Superior temporal gyrus (tissue), 1 donor: ENCODE measurements around the gene DNLZ.

Source experiments
- DNase-seq: peaks from one replicate; pipeline ENCODE4 v3.0.0-alpha.2; 2016; ENCODE audit errors: extremely low spot score

The DNLZ gene

DNA sequence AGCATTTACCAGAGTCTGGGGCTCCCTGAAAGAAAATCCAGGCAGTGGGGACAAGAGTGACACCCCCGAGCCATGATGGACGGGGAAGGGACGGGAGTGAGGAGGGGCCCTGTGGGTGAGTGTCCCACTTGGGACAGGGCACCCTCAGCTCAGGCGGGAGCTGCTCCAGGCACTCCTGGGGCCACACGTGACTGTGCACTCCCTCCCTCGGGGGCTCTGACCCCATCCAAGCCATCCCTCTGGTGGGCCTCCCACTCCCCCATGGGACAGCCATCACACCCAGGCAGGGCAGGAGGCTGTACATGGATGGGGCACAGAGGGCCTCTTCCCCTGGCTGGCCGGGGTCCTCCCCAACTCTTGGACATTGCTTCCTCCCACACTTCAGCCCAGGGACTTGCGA, 12.9 kb upstream of the DNLZ start:
- DNase-seq = no peak

GRCh38 chr9:136375096-136375495, 11.6 kb upstream of the DNLZ start:
- DNase-seq = no peak

DNA sequence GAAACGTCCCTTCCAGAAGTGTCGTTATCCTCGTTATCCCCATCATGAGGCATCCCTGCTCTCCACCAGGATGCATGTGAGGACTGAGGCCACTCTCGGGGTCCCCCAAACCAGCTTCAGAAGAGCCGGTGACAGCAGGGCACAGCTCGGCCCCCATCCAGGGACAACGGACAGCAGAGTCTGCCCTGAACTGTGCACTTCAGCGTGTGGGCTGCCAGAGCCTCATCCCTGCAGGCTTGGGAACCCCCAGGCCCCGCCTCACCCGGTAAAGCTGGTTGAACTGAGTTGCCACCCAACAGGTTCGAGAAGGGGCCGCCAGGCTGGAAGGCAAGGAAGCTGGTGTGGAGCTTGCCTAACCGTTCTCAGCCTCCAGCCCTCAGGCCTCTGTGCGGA, 10.6 kb upstream of the DNLZ start:
- DNase-seq = no peak

DNA sequence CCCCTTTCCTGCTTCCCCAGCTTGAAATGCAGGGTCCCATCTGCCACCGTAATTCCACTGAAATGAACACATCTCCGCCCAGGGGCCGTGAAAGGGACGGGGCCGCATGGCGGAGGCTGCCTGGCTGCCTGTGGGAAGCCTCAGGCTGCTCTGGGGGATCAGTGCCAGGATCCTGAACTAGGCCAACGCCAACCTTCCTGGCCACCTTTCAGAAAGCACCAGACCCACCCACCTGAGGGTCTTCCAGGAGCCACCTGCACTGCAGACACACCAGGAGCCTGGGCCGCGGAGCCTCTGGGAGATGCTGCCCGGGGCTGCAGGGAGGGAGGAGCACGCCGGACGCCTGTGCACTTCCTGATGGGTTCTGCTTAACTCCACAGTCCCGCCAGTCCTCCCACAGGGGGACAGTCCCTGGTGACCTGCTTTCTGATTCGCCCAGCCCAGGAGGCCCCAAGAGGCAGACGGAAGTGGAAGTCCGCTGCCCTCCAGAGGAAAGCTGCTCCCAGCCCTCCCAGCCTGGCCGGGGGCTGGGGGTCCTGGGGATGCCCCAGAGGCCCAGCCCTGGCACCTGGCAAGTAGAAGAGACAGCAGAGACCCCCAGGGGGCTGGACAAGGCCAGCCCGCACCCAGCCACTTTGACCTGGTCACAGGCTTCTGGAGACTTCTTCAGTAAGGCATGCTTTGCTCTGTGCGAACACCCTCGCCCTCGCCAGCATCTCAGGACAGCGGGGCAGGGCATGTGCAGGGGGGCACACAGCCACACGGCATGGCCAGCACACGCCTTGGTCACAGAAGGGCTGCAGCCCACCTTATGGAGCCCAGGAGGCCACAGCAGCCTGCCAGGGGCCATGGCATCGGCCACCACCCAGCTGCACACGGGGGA, 10.0 kb upstream of the DNLZ start, which contains the start of gene CARD9:
TSS of gene CARD9 (minus strand) at position 370 of the 883 bp plus-strand sequence. CDS start 1,591 bp downstream, outside the sequence.
- no peak for DNase-seq

DNA sequence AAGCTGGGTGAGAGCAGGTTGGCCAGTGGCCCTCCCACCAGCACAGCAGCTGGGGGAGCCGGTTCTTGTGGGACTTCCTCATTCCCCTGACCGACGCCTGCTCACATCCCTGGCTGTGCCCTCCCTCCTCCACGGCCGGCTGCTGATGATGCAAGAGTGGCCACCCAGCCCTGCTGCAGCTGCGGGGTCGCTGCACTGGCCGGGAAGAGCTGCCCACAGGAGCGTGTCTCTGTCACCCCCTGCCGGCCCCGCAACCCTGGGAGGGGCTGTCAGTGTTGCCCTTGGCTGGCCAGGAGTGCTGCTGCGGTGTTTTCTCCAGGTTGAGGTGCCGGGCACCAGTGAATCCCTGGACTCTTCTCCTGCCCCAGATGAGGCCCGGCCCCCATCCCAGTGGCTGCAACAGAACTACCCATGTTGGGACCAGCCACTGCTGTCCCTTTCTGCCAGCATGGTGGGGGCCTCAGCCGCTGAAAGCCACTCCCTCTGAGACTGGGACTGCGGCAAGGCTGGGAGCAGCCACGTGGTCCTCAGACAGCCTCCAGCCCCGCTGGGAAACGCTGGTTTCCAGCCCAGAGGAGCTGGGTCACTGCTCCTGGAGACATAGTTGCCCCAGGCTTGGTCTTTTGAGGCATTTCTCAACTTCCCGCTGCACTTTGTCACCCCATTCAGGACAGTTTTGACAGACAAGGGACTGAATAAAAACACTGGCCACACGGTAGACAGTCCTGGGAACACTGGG, 9.2 kb upstream of the DNLZ start:
- no peak for DNase-seq

DNA sequence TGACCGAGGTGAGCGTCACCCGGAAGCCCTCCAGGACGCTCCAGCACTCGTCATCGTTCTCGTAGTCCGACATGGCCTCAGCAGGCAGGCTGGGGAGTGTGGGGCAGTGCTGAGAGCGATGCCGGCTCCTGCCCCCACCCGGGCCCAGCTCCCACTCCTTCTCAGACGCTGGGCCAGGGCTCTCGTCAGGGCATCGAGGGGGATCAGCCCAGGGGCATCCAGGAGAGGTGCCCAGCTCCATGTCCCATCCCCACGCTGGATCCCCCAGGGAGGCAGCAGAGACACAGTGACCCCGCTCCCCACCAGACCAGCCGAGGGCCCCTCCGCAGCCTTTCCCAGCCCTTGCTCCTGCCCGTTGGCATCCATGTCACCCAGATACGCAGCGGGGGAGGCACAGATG, 8.5 kb upstream of the DNLZ start:
- DNase-seq = no peak

- DNase-seq = no peak
These were observed 8.0 kb upstream of the DNLZ start for GRCh38 chr9:136371533-136371880.

- DNase-seq = no peak
These were observed 7.4 kb upstream of the DNLZ start for GRCh38 chr9:136370687-136371532.

GRCh38 chr9:136370037-136370436, 6.5 kb upstream of the DNLZ start:
- DNase-seq = no peak

GRCh38 chr9:136368190-136368589, 4.6 kb upstream of the DNLZ start:
- DNase-seq = no peak

GRCh38 chr9:136367296-136368145, 4.0 kb upstream of the DNLZ start:
- no peak for DNase-seq

DNA sequence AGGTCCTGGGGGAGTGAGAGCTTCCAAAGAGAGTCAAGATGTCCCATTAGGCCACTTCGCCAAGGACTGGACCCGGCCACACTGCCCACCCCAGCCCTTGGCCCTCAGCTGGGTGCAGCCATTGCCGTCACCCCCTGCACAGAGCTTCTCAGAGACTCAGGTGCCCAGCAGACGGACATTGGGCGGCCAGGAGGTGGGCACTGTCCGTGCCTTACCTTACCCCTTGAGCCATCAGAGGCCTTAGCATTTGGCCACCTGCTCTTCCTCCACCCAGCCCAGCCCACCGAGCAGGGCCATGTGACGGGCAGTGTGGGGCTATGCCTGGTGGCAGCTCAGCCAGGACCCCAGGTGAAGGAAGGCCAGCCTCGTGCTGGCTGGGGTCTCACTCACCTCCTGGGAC, 3.3 kb upstream of the DNLZ start:
- no peak for DNase-seq

- no peak for DNase-seq
These were observed 2.3 kb upstream of the DNLZ start for GRCh38 chr9:136365775-136366222.

DNA sequence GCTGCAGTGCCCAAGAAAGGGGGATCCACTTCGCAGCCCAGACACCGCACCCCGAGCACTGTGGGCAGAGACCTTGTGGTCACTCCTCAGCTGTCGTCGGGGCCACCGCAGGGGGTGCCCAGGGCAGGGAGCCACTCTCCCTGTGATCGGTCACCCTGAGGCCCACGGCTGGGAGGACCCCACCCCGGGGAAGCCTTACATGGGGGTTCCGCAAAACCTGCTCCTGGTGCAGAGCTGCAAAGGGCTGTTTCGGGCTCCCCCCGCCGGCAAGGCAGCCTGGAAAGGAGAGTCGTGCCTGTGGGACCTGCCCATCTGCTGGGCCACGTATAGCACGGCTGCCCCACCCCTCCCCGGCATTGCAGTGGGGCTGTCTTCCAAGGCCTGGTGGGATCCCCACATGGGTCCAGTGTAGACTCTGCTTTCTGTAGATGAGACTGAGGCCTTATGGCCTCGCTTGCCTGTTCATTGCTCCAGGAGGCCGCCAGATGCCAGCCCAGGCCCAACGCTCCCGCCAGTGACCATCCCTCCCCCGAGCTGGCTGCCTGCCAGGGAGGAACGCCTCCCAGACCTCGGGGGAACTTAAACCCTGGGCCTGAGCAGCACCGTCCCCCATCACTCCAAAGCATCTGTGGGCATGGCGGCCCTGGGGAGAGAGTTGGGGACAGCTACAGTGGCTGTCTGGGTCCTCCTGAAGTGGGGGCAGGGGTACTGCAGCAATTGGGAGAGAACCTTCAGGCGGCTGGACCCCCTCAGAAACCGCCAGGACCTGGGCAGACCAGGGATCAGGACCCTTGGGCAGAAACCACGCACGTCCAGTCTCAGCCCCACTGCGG, 1.6 kb upstream of the DNLZ start:
- DNase-seq = no peak

- no peak for DNase-seq
These were observed 605 bp upstream of the DNLZ start for GRCh38 chr9:136363949-136364748.

- no peak for DNase-seq
These were observed 1.1 kb downstream of the DNLZ start for GRCh38 chr9:136362450-136362784.

DNA sequence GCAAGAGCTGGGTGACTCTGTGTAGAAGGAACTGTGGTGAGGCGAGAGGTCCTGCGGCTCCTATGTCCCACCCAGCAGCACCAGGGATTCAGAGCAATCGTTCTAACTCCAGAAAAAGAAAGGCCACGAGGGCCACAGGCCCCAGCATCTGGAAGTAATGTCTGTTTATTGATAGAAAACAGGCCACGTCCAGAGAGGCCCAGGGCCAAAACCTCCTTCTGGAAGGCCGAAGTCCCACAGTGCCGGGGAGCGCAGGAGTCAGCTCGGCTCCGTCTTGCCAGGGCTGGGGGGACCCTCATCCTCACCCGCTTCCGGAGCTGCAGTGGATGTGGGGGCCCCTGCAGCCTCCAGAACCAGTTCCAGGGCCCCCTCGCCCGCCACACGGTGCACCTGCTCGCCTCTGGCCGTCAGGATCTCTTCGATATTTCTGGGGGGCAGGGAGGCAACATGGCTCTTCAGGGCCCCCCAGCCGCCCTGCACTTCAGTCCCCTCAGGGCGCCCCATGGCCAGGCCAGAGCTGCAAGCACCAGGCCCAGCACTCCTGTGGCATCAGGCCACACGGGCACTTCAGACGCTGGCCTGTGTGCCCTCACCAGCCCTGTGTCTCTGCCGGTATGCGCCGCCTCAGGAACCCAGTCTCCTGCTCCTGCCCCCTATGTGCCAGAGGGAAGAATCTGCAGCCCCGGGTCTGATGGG, 1.6 kb downstream of the DNLZ start:
- no peak for DNase-seq

DNA sequence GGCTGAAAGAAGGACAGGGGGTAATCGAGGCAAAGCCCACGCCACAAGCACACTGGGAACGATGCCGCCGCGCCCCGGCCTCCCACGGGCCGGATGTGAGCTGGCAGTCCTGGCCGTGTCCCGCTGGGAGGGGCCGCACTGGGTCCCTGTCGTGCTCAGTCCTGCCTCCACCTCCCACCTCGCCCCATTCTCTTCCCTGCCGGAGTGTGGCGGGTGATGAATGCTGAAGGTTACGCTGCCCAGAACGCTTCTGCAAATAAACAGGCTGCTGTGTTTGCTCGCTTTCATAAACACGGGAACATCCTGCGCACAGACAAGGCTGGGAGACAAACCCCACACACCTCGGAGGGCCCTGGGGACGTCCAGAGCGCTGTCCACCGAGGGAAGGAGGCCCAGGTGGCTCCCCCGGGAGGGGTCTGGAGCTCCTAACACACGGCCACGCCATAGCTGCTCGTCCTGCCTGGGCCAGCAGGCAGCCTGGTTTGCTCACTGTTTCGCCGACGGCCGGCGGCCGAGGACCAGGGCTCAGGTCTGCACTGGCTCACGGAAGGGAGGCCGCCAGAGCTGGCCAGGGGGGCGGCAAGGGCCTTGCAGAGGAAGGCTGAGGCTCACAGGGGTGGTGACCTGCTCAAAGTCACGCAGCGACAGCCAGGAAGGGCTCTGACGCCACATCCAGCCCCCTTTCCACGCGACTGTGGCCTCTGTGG, 2.3 kb downstream of the DNLZ start:
- DNase-seq = no peak
